Measurements from ENCODE around the gene TSPAN18. TPM values are rescaled to one million over a fixed set of nuclear protein-coding genes. Genes with fewer than 3 reads are reported as not detected.

TSPAN18 gene
- total RNA-seq, 1 donor from 2014 or later: 99.7 TPM

- ATAC-seq (ENCODE audit: poor library complexity): no peak
- DNase-seq: no peak
- intact Hi-C loops (cut with DNase I): no loop called here
Measured at GRCh38 chr11:44884056-44884455, 157.3 kb downstream of the TSPAN18 start.

GRCh38 chr11:44885065-44885810 lies 158.5 kb downstream of the TSPAN18 start:
- no peak for DNase-seq
- ATAC-seq (ENCODE audit: poor library complexity): no peak
- intact Hi-C loops (cut with DNase I): no loop called here

- no peak for DNase-seq
- no peak for ATAC-seq (ENCODE audit: poor library complexity)
- intact Hi-C loops (cut with DNase I): no loop called here
Measured at GRCh38 chr11:44885919-44886789, 159.4 kb downstream of the TSPAN18 start.

GRCh38 chr11:44886790-44887140 lies 160.0 kb downstream of the TSPAN18 start:
- intact Hi-C loops (cut with DNase I): no loop called here

GRCh38 chr11:44887636-44888035 lies 160.9 kb downstream of the TSPAN18 start:
- DNase-seq (no peak), ATAC-seq (ENCODE audit: poor library complexity) (no peak)
- intact Hi-C loops (cut with DNase I): no loop called here

More at GRCh38 chr11:44886790-44887140, 160.0 kb downstream of the TSPAN18 start:
- no peak for ATAC-seq (ENCODE audit: poor library complexity)
- DNase-seq: no peak

- no peak for ATAC-seq (ENCODE audit: poor library complexity)
- no peak for DNase-seq
- intact Hi-C loops (cut with DNase I): no loop called here
Measured at GRCh38 chr11:44889266-44889665, 162.5 kb downstream of the TSPAN18 start.

GRCh38 chr11:44892843-44893242 lies 166.1 kb downstream of the TSPAN18 start:
- ATAC-seq (ENCODE audit: poor library complexity): no peak
- no peak for DNase-seq
- intact Hi-C loops (cut with DNase I): loop anchor here (5.0 kb wide), 1 partner anchor 166 kb away; the partner anchor contains the start of gene TSPAN18

GRCh38 chr11:44893308-44893822 lies 166.6 kb downstream of the TSPAN18 start:
- intact Hi-C loops (cut with DNase I): loop anchor here (5.0 kb wide), 1 partner anchor 166 kb away; the partner anchor contains the start of gene TSPAN18
- DNase-seq (no peak), ATAC-seq (ENCODE audit: poor library complexity) (peak; percentile 46)

GRCh38 chr11:44893846-44894617 lies 167.3 kb downstream of the TSPAN18 start:
- ATAC-seq (ENCODE audit: poor library complexity) (peak; percentile 93), DNase-seq (peak; percentile 80)
- intact Hi-C loops (cut with DNase I): loop anchor here (5.0 kb wide), 1 partner anchor 167 kb away; the partner anchor contains the start of gene TSPAN18

- no peak for ATAC-seq (ENCODE audit: poor library complexity)
- intact Hi-C loops (cut with DNase I): loop anchor here (5.0 kb wide), 1 partner anchor 278 kb away; no protein-coding TSS in a partner anchor
- DNase-seq: no peak
Measured at GRCh38 chr11:44899959-44900358, 173.2 kb downstream of the TSPAN18 start.

GRCh38 chr11:44901120-44901633 lies 174.4 kb downstream of the TSPAN18 start:
- intact Hi-C loops (cut with DNase I): no loop called here
- no peak for ATAC-seq (ENCODE audit: poor library complexity)
- DNase-seq: no peak

GRCh38 chr11:44901786-44902185 lies 175.0 kb downstream of the TSPAN18 start:
- ATAC-seq (ENCODE audit: poor library complexity) (no peak), DNase-seq (no peak)
- intact Hi-C loops (cut with DNase I): no loop called here

GRCh38 chr11:44903035-44903434 lies 176.3 kb downstream of the TSPAN18 start:
- no peak for DNase-seq
- intact Hi-C loops (cut with DNase I): no loop called here
- no peak for ATAC-seq (ENCODE audit: poor library complexity)

GRCh38 chr11:44903518-44903917 lies 176.8 kb downstream of the TSPAN18 start:
- ATAC-seq (ENCODE audit: poor library complexity) (no peak), DNase-seq (no peak)
- intact Hi-C loops (cut with DNase I): no loop called here

- ATAC-seq (ENCODE audit: poor library complexity) (no peak), DNase-seq (no peak)
- intact Hi-C loops (cut with DNase I): no loop called here
Measured at GRCh38 chr11:44904261-44905020, 177.7 kb downstream of the TSPAN18 start.

- ATAC-seq (ENCODE audit: poor library complexity): no peak
- intact Hi-C loops (cut with DNase I): no loop called here
- DNase-seq: no peak
Measured at GRCh38 chr11:44905131-44905866, 178.5 kb downstream of the TSPAN18 start.

GRCh38 chr11:44906649-44907048 lies 179.9 kb downstream of the TSPAN18 start:
- ATAC-seq (ENCODE audit: poor library complexity): no peak
- DNase-seq: no peak
- intact Hi-C loops (cut with DNase I): no loop called here
